Heart right ventricle (tissue), 16 donors: Measurements from ENCODE around the gene TNN. TPM values are rescaled to one million over a fixed set of nuclear protein-coding genes. Genes with fewer than 3 reads are reported as not detected.

ENCODE experiments used
- ATAC-seq, 8 donors: fragments of 200-7000 bp; cut with Tn5 transposase; one replicate each; pipeline ENCODE4 v1.9.1; 2020; ENCODE audit warnings: mild to moderate bottlenecking in 8 of 8, moderate library complexity in 8 of 8, moderate number of reproducible peaks in 1 of 8
- DNase-seq, 2 donors: peaks; one replicate each; pipeline ENCODE4 v3.0.0-alpha.2; 2020
- H3K27ac ChIP-seq, 10 donors: fragments of 200-600 bp; sonication (generic) in 2 of 10; one replicate each; pipeline versions ENCODE4 v1.5.0 to v1.8.0; 2020 to 2022; ENCODE audit warnings: mild to moderate bottlenecking in 3 of 10
- H3K27me3 ChIP-seq, 7 donors: fragments of 200-600 bp; one replicate each; pipeline ENCODE4 v1.8.0; 2021 to 2022; ENCODE audit warnings: mild to moderate bottlenecking in 2 of 7
- H3K36me3 ChIP-seq, 9 donors: fragments of 200-600 bp; sonication (generic) in 1 of 9; one replicate each; pipeline versions ENCODE4 v1.5.0 to v1.8.0; 2020 to 2022; ENCODE audit warnings: mild to moderate bottlenecking in 2 of 9
- H3K4me1 ChIP-seq, 9 donors: fragments of 200-600 bp; sonication (generic) in 1 of 9; one replicate each; pipeline versions ENCODE4 v1.5.0 to v1.8.0; 2020 to 2022; ENCODE audit warnings: mild to moderate bottlenecking in 4 of 9
- H3K4me3 ChIP-seq, 10 donors: fragments of 200-600 bp; sonication (generic) in 2 of 10; one replicate each; pipeline versions ENCODE4 v1.5.0 to v1.8.0; 2020 to 2022; ENCODE audit warnings: mild to moderate bottlenecking in 7 of 10, moderate library complexity in 2 of 10
- H3K9me3 ChIP-seq, 11 donors: fragments of 200-600 bp in 10 of 11; sonication (generic) in 2 of 11; one replicate each; pipeline versions ENCODE4 v1.5.0 to v1.8.0; 2013 to 2022; ENCODE audit warnings: mild to moderate bottlenecking in 2 of 11, control low read depth in 1 of 11, moderate library complexity in 1 of 11
- CTCF ChIP-seq, 9 donors: fragments of 200-600 bp; sonication (generic) in 2 of 9; IDR thresholded peaks; one replicate each; pipeline versions ENCODE4 v1.5.0 to v1.8.0; 2021 to 2022; ENCODE audit warnings: antibody characterized with exemption in 9 of 9, mild to moderate bottlenecking in 5 of 9, moderate library complexity in 1 of 9
- WGBS, 2 donors: extraction: QIAGEN DNeasy Blood & Tissue Kit; methylation state at CpG; one replicate each; pipeline ENCODE4 v1.1.7; 2013; ENCODE audit warnings: inconsistent platforms in 1 of 2; 5-methylcytosine and 5-hydroxymethylcytosine counted together
- intact Hi-C, 10 donors: fragments of 100-400 bp; cut with DNase I; formaldehyde crosslinking; loops; one replicate each; pipeline versions ENCODE4 v1.11.1 to v1.14.2; 2022
- polyA plus RNA-seq, 2 donors: library from polyadenylated mRNA; stranded (reverse); fragments of 200-250 nt; gene quantifications; one replicate each; pipeline ENCODE4 v1.2.3, GENCODE V29; 2013
- total RNA-seq, 10 donors: library from RNA; stranded (reverse); fragmentation: NEBNext Ultra II Directional in 3 of 10; extraction: Animal tissue kit (Norgen Biotek cat#: 25700) in 3 of 10; gene quantifications; one replicate each; pipeline versions ENCODE4 v1.2.1 to v1.2.4, GENCODE V29; 2021 to 2023
- donor health status: Arrhythmogenic right ventricular cardiomyopathy.
- donor health status: ischemic (EF 13 %, LVEDD 7.1; RV severe dilation, severe dysfunction).
- donor health status: healthy with polysubstance abuse.
- donor health status: DM: no; HTN: yes; CAD: no.
- donor health status: DM: no; HTN: no; CAD: no.
- donor health status: ischemic (EF 25% LVEDD 6.9; RV normal size, moderate dysfunction).
- donor health status: ischemic (EF 25% LVEDD 5.7; RV mildly dilated, moderate dysfunction).
- donor health status: healthy.
- donor health status: DM: yes; HTN: yes; CAD: no.
- donor health status: Ischemic cardiomyopathy.
- donor health status: ischemic (EF 35%, LVEDD 5.7; RV mildly dilated, moderate dysfunction).
- donor health status: nonischemic (EF 11% LVEDD 7.7; RV severe dilation, severe dysfunction).
- donor health status: DM: yes; HTN: yes; CAD: no.
- donor health status: PGD.
- donor health status: ischemic (EF 29% LVEDD 5.4; RV normal size, mild dysfunction).
- donor health status: nonischemic (EF 23%, LVEDD 6.1; RV moderate dilation, normal function).

Gene TNN
- total and polyA plus RNA-seq, 12 donors, result 0.03 to 1.1 (median 0.11) TPM; not detected in 1

DNA sequence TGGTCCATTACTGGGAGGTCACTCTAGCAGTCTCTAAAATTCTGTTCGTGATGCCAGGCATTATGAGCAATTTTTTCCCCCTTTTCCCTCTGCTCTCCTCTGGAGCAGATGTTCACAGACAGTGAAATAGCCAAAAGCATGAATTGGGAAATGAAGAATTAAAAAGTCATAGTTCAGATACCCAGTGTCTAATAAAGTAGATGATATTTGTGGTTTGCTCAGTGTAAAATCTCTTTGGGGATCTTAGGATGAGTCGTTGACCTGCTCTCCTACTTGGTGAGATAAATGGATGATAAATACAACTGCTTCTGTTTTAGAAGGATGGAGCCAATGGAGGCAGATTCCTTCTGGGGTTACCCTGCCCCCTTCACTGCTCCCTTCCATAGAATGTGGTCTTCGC is 68.6 kb downstream of the TNN start:
- no peaks in the 10 kb centered on the region for H3K9me3 ChIP-seq
- H3K36me3 ChIP-seq, result no peaks in the 10 kb centered on the region
- no peak for DNase-seq
- no peaks in the 10 kb centered on the region for H3K27me3 ChIP-seq
- no peak overlapping the region for H3K27ac ChIP-seq
- TF ChIP-seq CTCF (IDR thresholded peaks at IDR 0.05), result no peak
- H3K4me1 ChIP-seq, result peaks cover 0 to 16% (median 10%) of the 10 kb centered on the region in 9 donors
- intact Hi-C loops, result no loop called here
- no peak overlapping the region for H3K4me3 ChIP-seq
- no peak for ATAC-seq
- 87 to 89% methylated on average over 3 of the region's 3 CpGs for WGBS, 2 donors

- 96 to 100% methylated on average over 1 of the region's 1 CpG for WGBS, 2 donors
Measured at GRCh38 chr1:175137369-175137768, 69.7 kb downstream of the TNN start.

DNA sequence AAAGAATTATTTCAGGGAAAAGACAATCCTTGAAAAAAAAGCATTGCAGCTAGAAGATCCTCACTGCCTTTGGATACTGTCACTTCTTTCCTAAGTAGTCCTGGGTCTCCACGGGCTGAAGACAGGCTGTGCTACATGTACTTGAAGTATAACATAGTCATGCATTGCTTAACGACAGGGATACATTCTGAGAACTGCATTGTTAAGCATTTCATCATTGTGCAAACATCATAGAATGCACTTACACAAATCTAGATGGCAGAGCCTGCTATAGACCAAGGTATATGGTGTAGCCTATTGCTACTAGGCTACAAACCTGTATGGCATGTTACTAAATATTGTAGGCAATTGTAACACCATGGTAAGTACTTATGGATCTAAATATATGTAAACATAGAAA is 70.9 kb downstream of the TNN start:
- TF ChIP-seq CTCF (IDR thresholded peaks at IDR 0.05), result no peak
- H3K4me1 ChIP-seq, result no peaks in the 10 kb centered on the region
- no peaks in the 10 kb centered on the region for H3K9me3 ChIP-seq
- WGBS, 2 donors, result 56 to 91% methylated on average over 2 of the region's 2 CpGs
- no peaks in the 10 kb centered on the region for H3K27me3 ChIP-seq
- ATAC-seq (no peak), DNase-seq (no peak)
- intact Hi-C loops, result no loop called here
- no peak overlapping the region for H3K4me3 ChIP-seq
- no peaks in the 10 kb centered on the region for H3K36me3 ChIP-seq
- no peak overlapping the region for H3K27ac ChIP-seq

More at GRCh38 chr1:175137369-175137768, 69.7 kb downstream of the TNN start:
- Histone ChIP-seq H3K9me3 (no peaks in the 10 kb centered on the region), H3K27ac (no peak overlapping the region), H3K27me3 (no peaks in the 10 kb centered on the region), H3K36me3 (no peaks in the 10 kb centered on the region), H3K4me3 (no peak overlapping the region), H3K4me1 (peaks cover 0 to 7% (median 5%) of the 10 kb centered on the region in 9 donors)
- TF ChIP-seq CTCF (IDR thresholded peaks at IDR 0.05), result no peak
- DNase-seq, result no peak
- no peak for ATAC-seq
- intact Hi-C loops, result no loop called here

GRCh38 chr1:175145899-175146528 is 78.4 kb downstream of the TNN start:
- no peak for TF ChIP-seq CTCF (IDR thresholded peaks at IDR 0.05)
- H3K9me3 ChIP-seq, result no peaks in the 10 kb centered on the region
- no peak overlapping the region for H3K27ac ChIP-seq
- intact Hi-C loops, result loop anchor here in 2 of 10 donors (5.0 to 10.0 kb wide), 2 partner anchors 114 to 929 kb away; no protein-coding TSS in a partner anchor
- no peaks in the 10 kb centered on the region for H3K36me3 ChIP-seq
- 69 to 74% methylated on average over 7 of the region's 7 CpGs for WGBS, 2 donors
- H3K4me1 ChIP-seq, result peaks cover 0 to 7% (median 0%) of the 10 kb centered on the region in 9 donors
- no peaks in the 10 kb centered on the region for H3K27me3 ChIP-seq
- no peak for ATAC-seq
- DNase-seq, result no peak
- H3K4me3 ChIP-seq, result no peak overlapping the region
